OCI-LY3 (cell line): ENCODE results near the gene NAGPA.

ENCODE experiments used
- H2AFZ ChIP-seq: fragments of 200-600, 300-600 bp; shearing (Covaris generic); 2 replicates; pipeline ENCODE4 v1.6.0; 2014; ENCODE audit warnings: antibody characterized with exemption, low read depth, low read length
- H3K27ac ChIP-seq: fragments of 200-600, 300-600 bp; sonication (generic); 2 replicates; pipeline ENCODE4 v1.5.1; 2014; ENCODE audit warnings: mild to moderate bottlenecking, low read length, moderate library complexity, mixed read lengths
- H3K27me3 ChIP-seq: fragments of 200-600, 300-600 bp; sonication (generic); 2 replicates; pipeline ENCODE4 v1.6.1; 2014; ENCODE audit warnings: low read depth, low read length, mixed read lengths
- H3K36me3 ChIP-seq: fragments of 200-600, 300-600 bp; sonication (generic); replicated peaks from 2 replicates; pipeline ENCODE3; 2014; ENCODE audit warnings: low read depth, low read length, mixed read lengths
- H3K4me1 ChIP-seq: fragments of 300-600, 200-600 bp; sonication (generic); 2 replicates; pipeline ENCODE4 v1.6.1; 2014; ENCODE audit warnings: low read length, mixed read lengths
- H3K4me2 ChIP-seq: fragments of 200-600, 300-600 bp; sonication (generic); 2 replicates; pipeline ENCODE4 v1.6.1; 2014; ENCODE audit warnings: low read length, mixed read lengths
- H3K4me3 ChIP-seq: fragments of 300-600, 200-600 bp; sonication (generic); 2 replicates; pipeline ENCODE4 v1.5.1; 2014; ENCODE audit warnings: antibody characterized with exemption, mild to moderate bottlenecking, low read length, moderate library complexity
- H3K79me2 ChIP-seq: fragments of 300-600, 200-600 bp; shearing (Covaris generic); 2 replicates; pipeline ENCODE4 v1.6.1; 2014; ENCODE audit warnings: mild to moderate bottlenecking, low read length, mixed read lengths
- H3K9ac ChIP-seq: fragments of 300-600, 200-600 bp; shearing (Covaris generic); 2 replicates; pipeline ENCODE4 v1.6.0; 2014; ENCODE audit warnings: mild to moderate bottlenecking, low read length, moderate library complexity
- H3K9me3 ChIP-seq: fragments of 200-600, 300-600 bp; shearing (Covaris generic); 2 replicates; pipeline ENCODE4 v1.6.1; 2014; ENCODE audit warnings: low read length, mixed read lengths; ENCODE audit not compliant: insufficient read depth
- H4K20me1 ChIP-seq: fragments of 200-600, 300-600 bp; sonication (generic); 2 replicates; pipeline ENCODE4 v1.6.1; 2016; ENCODE audit warnings: low read length, mixed read lengths; ENCODE audit not compliant: insufficient read depth
- CTCF ChIP-seq: fragments of 200-600, 300-600 bp; sonication (generic); IDR thresholded peaks from 2 replicates; pipeline ENCODE4 v1.5.1; 2014; ENCODE audit warnings: antibody characterized with exemption, low read length, low read depth
- EZH2phosphoT487 ChIP-seq: fragments of 200-600 bp; shearing (Covaris generic); IDR thresholded peaks from 2 replicates; pipeline ENCODE4 v1.6.1; 2018; ENCODE audit warnings: antibody characterized with exemption, mixed run types, low read depth

Gene NAGPA

GRCh38 chr16:5036228-5037156 is 2.8 kb upstream of the NAGPA start:
- Histone ChIP-seq H2AFZ (no peak overlapping the region), H3K27me3 (peaks cover 12% of the 10 kb centered on the region), H4K20me1 (no peaks in the 10 kb centered on the region), H3K79me2 (no peaks in the 10 kb centered on the region), H3K9me3 (no peaks in the 10 kb centered on the region), H3K36me3 (no peaks in the 10 kb centered on the region), H3K27ac (no peak overlapping the region), H3K4me3 (no peak overlapping the region), H3K4me2 (no peak overlapping the region), H3K4me1 (peaks cover 16% of the 10 kb centered on the region), H3K9ac (no peak overlapping the region)
- TF ChIP-seq EZH2phosphoT487 (no peak), CTCF (no peak)

GRCh38 chr16:5035909-5036227 is 2.1 kb upstream of the NAGPA start:
- no peak overlapping the region for H3K9ac ChIP-seq
- no peak overlapping the region for H2AFZ ChIP-seq
- no peaks in the 10 kb centered on the region for H3K36me3 ChIP-seq
- H3K27me3 ChIP-seq: peaks cover 8% of the 10 kb centered on the region; the same call in 1 of the 2 replicates
- TF ChIP-seq EZH2phosphoT487: no peak
- H3K79me2 ChIP-seq: no peaks in the 10 kb centered on the region
- H3K4me2 ChIP-seq: no peak overlapping the region
- no peaks in the 10 kb centered on the region for H3K9me3 ChIP-seq
- peaks cover 12% of the 10 kb centered on the region for H3K4me1 ChIP-seq
- no peak overlapping the region for H3K27ac ChIP-seq
- H4K20me1 ChIP-seq: no peaks in the 10 kb centered on the region
- H3K4me3 ChIP-seq: no peak overlapping the region

- no peaks in the 10 kb centered on the region for H3K9me3 ChIP-seq
- no peaks in the 10 kb centered on the region for H3K27me3 ChIP-seq
- H4K20me1 ChIP-seq: no peaks in the 10 kb centered on the region
- no peak overlapping the region for H3K27ac ChIP-seq
- H3K4me2 ChIP-seq: peak overlapping the region; percentile 93
- H3K79me2 ChIP-seq: no peaks in the 10 kb centered on the region
- peak overlapping the region; percentile 58 for H3K9ac ChIP-seq
- peaks cover 12% of the 10 kb centered on the region for H3K4me1 ChIP-seq
- H3K4me3 ChIP-seq: peak overlapping the region; percentile 87
- H2AFZ ChIP-seq: peak overlapping the region; percentile 100
- no peaks in the 10 kb centered on the region for H3K36me3 ChIP-seq
- TF ChIP-seq CTCF (no peak), EZH2phosphoT487 (no peak)
These were observed 410 bp upstream of the NAGPA start for GRCh38 chr16:5034167-5034523.

GRCh38 chr16:5032748-5033167 is 977 bp downstream of the NAGPA start:
- no peaks in the 10 kb centered on the region for H4K20me1 ChIP-seq
- H3K4me3 ChIP-seq: peak overlapping the region; percentile 87
- peak overlapping the region; percentile 93 for H3K4me2 ChIP-seq
- H3K9ac ChIP-seq: peak overlapping the region; percentile 58; the same call in 1 of the 2 replicates
- 0 out of 2 replicates have a peak overlapping the region, but pooled peaks have one; percentile 100 for H2AFZ ChIP-seq
- no peaks in the 10 kb centered on the region for H3K79me2 ChIP-seq
- H3K4me1 ChIP-seq: peaks cover 12% of the 10 kb centered on the region
- no peak for TF ChIP-seq CTCF
- no peak for TF ChIP-seq EZH2phosphoT487
- H3K27me3 ChIP-seq: no peaks in the 10 kb centered on the region
- no peak overlapping the region for H3K27ac ChIP-seq
- no peaks in the 10 kb centered on the region for H3K36me3 ChIP-seq
- no peaks in the 10 kb centered on the region for H3K9me3 ChIP-seq
